Epidermal melanocyte (primary cell): ENCODE measurements around the gene TMEM88.

Experiments
- DNase-seq: peaks from one replicate; pipeline ENCODE4 v3.0.0; 2011; ENCODE audit warnings: low spot score; ENCODE audit not compliant: insufficient read length

The TMEM88 gene

GRCh38 chr17:7884581-7885366, 29.9 kb downstream of the TMEM88 start:
- DNase-seq: no peak

GRCh38 chr17:7885367-7886226, 30.7 kb downstream of the TMEM88 start:
- peak; percentile 56 for DNase-seq

- no peak for DNase-seq
These were observed 31.6 kb downstream of the TMEM88 start for GRCh38 chr17:7886227-7887037.

GRCh38 chr17:7887038-7887481, 32.2 kb downstream of the TMEM88 start:
- no peak for DNase-seq

- DNase-seq: peak; percentile 97
These were observed 32.8 kb downstream of the TMEM88 start for GRCh38 chr17:7887482-7888183.

GRCh38 chr17:7888184-7888920, 33.5 kb downstream of the TMEM88 start, which contains the start of gene CHD3:
TSS of gene CHD3 (plus strand) at chr17:7888789. CDS start at chr17:7889001, 212 bp downstream.
- DNase-seq: no peak

GRCh38 chr17:7889166-7889955, 34.5 kb downstream of the TMEM88 start:
- peak; percentile 97 for DNase-seq

- no peak for DNase-seq
These were observed 38.5 kb downstream of the TMEM88 start for GRCh38 chr17:7893187-7893880.

GRCh38 chr17:7894226-7894625, 39.4 kb downstream of the TMEM88 start:
- no peak for DNase-seq

GRCh38 chr17:7894866-7895265, 40.0 kb downstream of the TMEM88 start:
- DNase-seq: no peak

- DNase-seq: no peak
These were observed 42.2 kb downstream of the TMEM88 start for GRCh38 chr17:7897090-7897489.

- no peak for DNase-seq
These were observed 42.9 kb downstream of the TMEM88 start for GRCh38 chr17:7897773-7898172.

- peak; percentile 3 for DNase-seq
These were observed 48.6 kb downstream of the TMEM88 start for GRCh38 chr17:7903154-7904103.
